Glutamatergic neuron (in vitro differentiated cells): ENCODE results near the gene EFCAB6. TPM values are rescaled to one million over a fixed set of nuclear protein-coding genes. Genes with fewer than 3 reads are reported as not detected.

Source experiments
- DNase-seq: peaks from one replicate; pipeline ENCODE4 v3.0.0; 2022
- H3K27ac Mint-ChIP-seq: one replicate; pipeline ENCODE4 v1.8.0; 2020; ENCODE audit warnings: mild to moderate bottlenecking, mixed read lengths, inconsistent platforms; ENCODE audit not compliant: unreplicated experiment
- H3K27me3 Mint-ChIP-seq: one replicate; pipeline ENCODE4 v1.8.0; 2020; ENCODE audit warnings: mild to moderate bottlenecking, moderate library complexity, mixed read lengths, inconsistent platforms; ENCODE audit not compliant: unreplicated experiment
- H3K36me3 Mint-ChIP-seq: one replicate; pipeline ENCODE4 v1.8.0; 2020; ENCODE audit warnings: mild to moderate bottlenecking, mixed read lengths, inconsistent platforms; ENCODE audit not compliant: unreplicated experiment
- H3K4me1 Mint-ChIP-seq: one replicate; pipeline ENCODE4 v1.8.0; 2020; ENCODE audit warnings: mild to moderate bottlenecking, low read depth, mixed read lengths, inconsistent platforms; ENCODE audit not compliant: unreplicated experiment
- H3K4me3 Mint-ChIP-seq: one replicate; pipeline ENCODE4 v1.8.0; 2020; ENCODE audit warnings: mild to moderate bottlenecking, mixed read lengths, inconsistent platforms; ENCODE audit not compliant: unreplicated experiment
- H3K9me3 Mint-ChIP-seq: one replicate; pipeline ENCODE4 v1.8.0; 2020; ENCODE audit warnings: mild to moderate bottlenecking, moderate library complexity, mixed read lengths, inconsistent platforms; ENCODE audit not compliant: unreplicated experiment
- CTCF ChIP-seq: fragments of 200-600 bp; sonication (generic); IDR thresholded peaks from one replicate; pipeline ENCODE4 v1.5.0; 2021; ENCODE audit not compliant: partially characterized antibody, unreplicated experiment
- total RNA-seq: library from RNA; stranded (reverse); fragmentation: NEBNext Ultra II Directional; extraction: Animal tissue kit (Norgen Biotek cat#: 25700); gene quantifications from one replicate; pipeline ENCODE4 v1.2.1, GENCODE V29; 2021; ENCODE audit not compliant: unreplicated experiment

The EFCAB6 gene
- total RNA-seq, 1 donor from 2014 or later: 0.96 TPM

GRCh38 chr22:43630451-43630850 lies 181.7 kb downstream of the EFCAB6 start:
- peaks cover 7% of the 10 kb centered on the region for H3K27me3 Mint-ChIP-seq
- peaks cover 3% of the 10 kb centered on the region for H3K4me1 Mint-ChIP-seq
- no peak overlapping the region for H3K4me3 Mint-ChIP-seq
- no peak for TF ChIP-seq CTCF
- H3K27ac Mint-ChIP-seq: no peak overlapping the region
- H3K36me3 Mint-ChIP-seq: no peaks in the 10 kb centered on the region
- DNase-seq: no peak
- peaks cover 2% of the 10 kb centered on the region for H3K9me3 Mint-ChIP-seq

DNA sequence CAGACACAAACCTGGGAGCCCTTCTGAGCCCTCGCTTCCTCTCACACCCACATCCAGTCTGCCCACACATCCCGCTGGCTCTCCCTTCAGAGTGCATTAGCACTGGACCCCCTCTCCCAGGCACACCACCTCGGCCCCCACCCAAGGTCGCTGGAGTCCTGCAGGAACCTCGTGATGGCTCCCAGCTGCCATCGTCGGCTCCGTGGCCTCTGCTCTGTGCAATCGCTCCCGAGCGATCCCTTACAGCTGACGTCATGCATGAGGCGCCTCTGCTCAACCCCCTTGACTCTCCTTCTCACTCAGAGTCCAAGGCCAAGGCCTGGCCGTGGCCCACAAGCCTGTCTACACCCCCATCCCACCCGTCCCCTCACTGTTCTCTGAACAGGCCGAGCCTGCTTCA lies 183.9 kb downstream of the EFCAB6 start:
- no peak overlapping the region for H3K4me3 Mint-ChIP-seq
- TF ChIP-seq CTCF: no peak
- peaks cover 7% of the 10 kb centered on the region for H3K27me3 Mint-ChIP-seq
- peaks cover 6% of the 10 kb centered on the region for H3K36me3 Mint-ChIP-seq
- peaks cover 3% of the 10 kb centered on the region for H3K4me1 Mint-ChIP-seq
- H3K27ac Mint-ChIP-seq: no peak overlapping the region
- no peak for DNase-seq
- H3K9me3 Mint-ChIP-seq: peaks cover 6% of the 10 kb centered on the region

GRCh38 chr22:43627485-43628213 lies 184.5 kb downstream of the EFCAB6 start:
- H3K4me3 Mint-ChIP-seq: no peak overlapping the region
- H3K27ac Mint-ChIP-seq: no peak overlapping the region
- TF ChIP-seq CTCF: no peak
- H3K4me1 Mint-ChIP-seq: peaks cover 1% of the 10 kb centered on the region
- no peak for DNase-seq
- peaks cover 6% of the 10 kb centered on the region for H3K36me3 Mint-ChIP-seq
- H3K9me3 Mint-ChIP-seq: peaks cover 6% of the 10 kb centered on the region
- peaks cover 6% of the 10 kb centered on the region for H3K27me3 Mint-ChIP-seq

GRCh38 chr22:43625242-43625641 lies 186.9 kb downstream of the EFCAB6 start:
- peaks cover 6% of the 10 kb centered on the region for H3K9me3 Mint-ChIP-seq
- TF ChIP-seq CTCF: no peak
- H3K36me3 Mint-ChIP-seq: peaks cover 6% of the 10 kb centered on the region
- no peak overlapping the region for H3K27ac Mint-ChIP-seq
- H3K4me3 Mint-ChIP-seq: no peak overlapping the region
- no peak for DNase-seq
- H3K27me3 Mint-ChIP-seq: peaks cover 4% of the 10 kb centered on the region
- no peaks in the 10 kb centered on the region for H3K4me1 Mint-ChIP-seq

GRCh38 chr22:43624144-43624998 lies 187.7 kb downstream of the EFCAB6 start:
- Mint-ChIP-seq H3K4me3 (no peak overlapping the region), H3K4me1 (no peaks in the 10 kb centered on the region), H3K9me3 (peaks cover 7% of the 10 kb centered on the region), H3K27me3 (peaks cover 2% of the 10 kb centered on the region), H3K36me3 (peaks cover 9% of the 10 kb centered on the region), H3K27ac (no peak overlapping the region)
- TF ChIP-seq CTCF: no peak
- no peak for DNase-seq
